Measurements from ENCODE around the gene EMX1. TPM values are rescaled to one million over a fixed set of nuclear protein-coding genes. Genes with fewer than 3 reads are reported as not detected.

EMX1 gene
- polyA plus RNA-seq, 1 donor from 2014 or later, result 0.33 TPM

- no peak overlapping the region for H3K4me3 ChIP-seq (ENCODE audit: low read length)
- H2AFZ ChIP-seq (ENCODE audit: low read depth, low read length), result no peak overlapping the region
- H3K36me3 ChIP-seq (ENCODE audit: insufficient read depth, low read length), result no peaks in the 10 kb centered on the region
- no peaks in the 10 kb centered on the region for H3K79me2 ChIP-seq (replicated peaks; ENCODE audit: insufficient read depth, low read length)
- TF ChIP-seq CTCF (IDR thresholded peaks at IDR 0.05; ENCODE audit: poor library complexity, severe bottlenecking) (no peak), SMC3 (conservative IDR thresholded peaks at IDR 0.05; ENCODE audit: poor library complexity) (no peak), EZH2 (IDR thresholded peaks at IDR 0.05; ENCODE audit: borderline replicate concordance, insufficient read depth, low read length, poor library complexity, severe bottlenecking) (no peak), REST (IDR thresholded peaks at IDR 0.05; ENCODE audit: borderline replicate concordance) (no peak), EP300 (conservative IDR thresholded peaks at IDR 0.05; ENCODE audit: poor library complexity, severe bottlenecking) (no peak), TAF1 (IDR thresholded peaks at IDR 0.05; ENCODE audit: low read depth) (no peak), POLR2AphosphoS5 (IDR thresholded peaks at IDR 0.05) (no peak), RAD21 (conservative IDR thresholded peaks at IDR 0.05) (no peak), MXI1 (conservative IDR thresholded peaks at IDR 0.05; ENCODE audit: poor library complexity, severe bottlenecking) (no peak)
- H3F3A ChIP-seq (ENCODE audit: insufficient read depth, low read length, poor library complexity, severe bottlenecking), result no peaks in the 10 kb centered on the region
- H3K9me3 ChIP-seq (ENCODE audit: low read length), result no peaks in the 10 kb centered on the region
- H3K27me3 ChIP-seq (ENCODE audit: insufficient read depth, low read depth, low read length), result no peaks in the 10 kb centered on the region
- no peaks in the 10 kb centered on the region for H4K20me1 ChIP-seq (ENCODE audit: insufficient read depth)
- no peak overlapping the region for H3K4me2 ChIP-seq (ENCODE audit: low read length)
- H3K9ac ChIP-seq (ENCODE audit: low read length), result no peak overlapping the region
- no peak overlapping the region for H3K27ac ChIP-seq (ENCODE audit: low read length)
- H3K9me2 ChIP-seq (ENCODE audit: insufficient read depth, low read length), result no peaks in the 10 kb centered on the region
These were observed 42.2 kb downstream of the EMX1 start for GRCh38 chr2:72959554-72959953.

- H3K9me2 ChIP-seq (ENCODE audit: insufficient read depth, low read length), result no peaks in the 10 kb centered on the region
These were observed 43.0 kb downstream of the EMX1 start for GRCh38 chr2:72959995-72960981.

More at GRCh38 chr2:72959995-72960981, 43.0 kb downstream of the EMX1 start:
- Histone ChIP-seq H2AFZ (ENCODE audit: low read depth, low read length) (no peak overlapping the region), H3K79me2 (replicated peaks; ENCODE audit: insufficient read depth, low read length) (no peaks in the 10 kb centered on the region), H3K27me3 (ENCODE audit: insufficient read depth, low read depth, low read length) (no peaks in the 10 kb centered on the region), H3K36me3 (ENCODE audit: insufficient read depth, low read length) (no peaks in the 10 kb centered on the region), H3K4me3 (ENCODE audit: low read length) (no peak overlapping the region), H4K20me1 (ENCODE audit: insufficient read depth) (no peaks in the 10 kb centered on the region), H3F3A (ENCODE audit: insufficient read depth, low read length, poor library complexity, severe bottlenecking) (no peaks in the 10 kb centered on the region), H3K4me2 (ENCODE audit: low read length) (no peak overlapping the region), H3K27ac (ENCODE audit: low read length) (no peak overlapping the region), H3K9me3 (ENCODE audit: low read length) (no peaks in the 10 kb centered on the region), H3K9ac (ENCODE audit: low read length) (no peak overlapping the region)
- TF ChIP-seq EZH2 (IDR thresholded peaks at IDR 0.05; ENCODE audit: borderline replicate concordance, insufficient read depth, low read length, poor library complexity, severe bottlenecking) (no peak), TAF1 (IDR thresholded peaks at IDR 0.05; ENCODE audit: low read depth) (no peak), RAD21 (conservative IDR thresholded peaks at IDR 0.05) (no peak), MXI1 (conservative IDR thresholded peaks at IDR 0.05; ENCODE audit: poor library complexity, severe bottlenecking) (no peak), EP300 (conservative IDR thresholded peaks at IDR 0.05; ENCODE audit: poor library complexity, severe bottlenecking) (no peak)

All from neural cell (in vitro differentiated cells).